ENCODE results near the gene NSUN2. TPM values are rescaled to one million over a fixed set of nuclear protein-coding genes. Genes with fewer than 3 reads are reported as not detected.
"Not testable (repeated sequence)": the region's sequence is repeated elsewhere in the genome, so short reads cannot be mapped to it uniquely, and the experiment has no call there.

The NSUN2 gene
- total RNA-seq (2014; rRNA removed; shearing (Covaris generic)): 46.6 and 65.0 TPM in 2 replicates

DNA sequence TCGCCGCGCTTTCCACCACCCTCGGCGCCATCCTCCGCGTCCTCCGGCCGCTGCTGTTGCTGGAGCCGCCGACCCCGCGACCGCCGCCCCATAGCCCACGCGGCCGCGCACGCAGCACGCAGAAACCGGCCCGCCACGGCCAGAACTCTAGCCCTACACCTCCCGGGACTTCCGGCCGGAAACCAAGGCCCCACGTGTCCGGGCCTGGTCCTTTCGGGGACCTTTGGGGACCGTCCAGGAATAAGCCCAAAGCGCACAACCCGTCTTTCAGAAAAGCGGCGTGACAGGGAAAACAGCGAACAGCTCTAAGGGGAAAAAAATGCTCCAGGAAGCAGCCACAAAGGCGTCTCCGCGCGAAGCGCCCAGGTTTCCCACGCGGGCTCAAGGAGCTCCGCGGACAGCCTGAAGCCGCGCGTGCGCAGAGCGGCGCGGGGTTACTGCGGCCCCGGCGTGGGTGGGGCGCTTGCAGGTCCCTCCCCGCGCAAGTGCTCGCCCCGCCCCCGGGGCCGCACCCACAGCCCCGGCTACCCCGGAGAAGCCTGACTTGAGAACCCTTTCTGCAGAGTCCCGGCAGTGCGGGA, at the start of gene NSUN2, which contains the start of gene SRD5A1:
NSUN2 (minus strand) TSS at position 157 of the 581 bp plus-strand sequence; CDS start at position 92, 65 bp downstream.
SRD5A1 (plus strand) TSS at position 553 of the 581 bp plus-strand sequence. CDS start 137 bp downstream, outside the sequence.
- in situ Hi-C loops (cut with HindIII; ENCODE audit: low sequenced_read_pairs): no loop called here
- DNase-seq (ENCODE audit: low spot score): peak; percentile 91

DNA sequence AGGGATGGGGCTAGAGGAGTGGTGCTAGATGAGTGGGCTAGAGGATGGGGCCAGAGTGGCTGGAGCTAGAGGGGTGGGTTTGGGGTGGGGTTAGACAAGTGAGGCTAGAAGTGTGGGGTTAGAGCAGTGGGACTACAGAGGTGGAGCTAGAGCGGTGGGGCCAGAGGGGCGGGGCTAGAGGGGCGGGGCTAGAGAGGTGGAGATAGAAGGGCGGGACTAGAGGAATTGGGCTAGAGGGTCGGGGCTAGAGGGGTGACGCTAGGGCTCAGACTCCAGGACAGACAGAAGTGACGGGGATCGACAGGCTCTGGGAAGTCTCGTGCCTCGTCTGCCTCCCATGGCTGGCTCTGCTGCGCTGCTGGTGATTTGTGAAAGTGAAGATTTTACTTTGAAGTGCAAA, 49.4 kb upstream of the NSUN2 start:
- DNase-seq (ENCODE audit: low spot score): no peak
- in situ Hi-C loops (cut with HindIII; ENCODE audit: low sequenced_read_pairs): no loop called here

DNA sequence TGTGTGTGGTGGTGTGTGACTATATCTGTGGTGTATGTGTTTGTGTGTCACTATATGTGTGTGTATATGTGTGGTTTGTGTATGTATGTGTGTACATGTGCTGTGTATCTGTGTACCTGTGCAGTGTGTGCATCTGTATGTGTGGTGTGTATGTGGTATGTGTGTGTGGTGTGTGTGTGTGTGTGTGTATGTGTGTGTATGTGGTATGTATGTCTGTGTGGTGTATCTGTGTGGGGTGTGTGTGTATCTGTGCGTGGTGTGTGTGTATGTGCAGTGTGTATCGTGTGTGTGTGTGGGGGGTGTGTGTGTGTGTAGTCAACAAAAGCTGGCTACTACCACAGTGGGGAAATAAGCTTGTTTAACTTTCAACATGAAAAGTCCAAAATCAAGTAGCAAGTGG, 48.8 kb upstream of the NSUN2 start:
- in situ Hi-C loops (cut with HindIII; ENCODE audit: low sequenced_read_pairs): no loop called here
- no peak for DNase-seq (ENCODE audit: low spot score)

DNA sequence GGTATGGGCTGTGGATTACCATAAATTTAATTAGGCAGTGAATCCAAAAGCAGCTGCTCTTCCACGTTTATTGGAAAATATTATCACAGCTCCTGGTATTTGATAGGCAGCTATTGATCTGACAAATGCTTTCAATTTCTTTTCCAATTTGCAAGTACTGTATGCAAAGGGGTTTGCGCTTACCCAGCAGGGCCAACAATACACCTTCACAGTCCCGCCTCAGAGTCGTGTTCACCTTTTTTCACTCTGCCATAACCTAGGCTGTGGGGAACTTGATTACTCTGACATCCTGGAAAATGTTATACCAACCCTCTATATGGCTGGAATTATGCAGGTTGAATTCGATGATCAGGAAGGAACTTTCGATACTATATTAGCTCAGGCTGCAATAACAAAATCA, 48.1 kb upstream of the NSUN2 start:
- no peak for DNase-seq (ENCODE audit: low spot score)
- in situ Hi-C loops (cut with HindIII; ENCODE audit: low sequenced_read_pairs): no loop called here

DNA sequence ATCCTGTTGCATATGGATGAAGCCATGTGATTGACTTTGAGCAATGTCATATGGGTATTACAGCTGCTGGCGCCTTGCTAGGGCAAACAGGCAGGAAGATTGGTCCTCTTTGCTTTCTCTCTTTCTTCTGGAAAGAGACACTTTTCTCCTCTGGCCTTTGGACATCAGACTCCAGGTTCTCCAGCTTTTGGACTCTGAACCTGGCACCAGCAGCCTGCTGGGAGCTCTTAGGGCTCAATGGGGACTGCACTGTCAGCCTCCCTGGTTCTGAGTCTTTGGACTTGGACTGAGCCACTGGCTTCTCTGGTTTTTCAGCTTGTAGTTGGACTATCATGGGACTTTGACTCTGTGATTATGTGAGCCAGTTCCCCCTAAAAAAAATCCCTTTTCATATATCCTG, 45.5 kb upstream of the NSUN2 start:
- no peak for DNase-seq (ENCODE audit: low spot score)
- in situ Hi-C loops (cut with HindIII; ENCODE audit: low sequenced_read_pairs): no loop called here

DNA sequence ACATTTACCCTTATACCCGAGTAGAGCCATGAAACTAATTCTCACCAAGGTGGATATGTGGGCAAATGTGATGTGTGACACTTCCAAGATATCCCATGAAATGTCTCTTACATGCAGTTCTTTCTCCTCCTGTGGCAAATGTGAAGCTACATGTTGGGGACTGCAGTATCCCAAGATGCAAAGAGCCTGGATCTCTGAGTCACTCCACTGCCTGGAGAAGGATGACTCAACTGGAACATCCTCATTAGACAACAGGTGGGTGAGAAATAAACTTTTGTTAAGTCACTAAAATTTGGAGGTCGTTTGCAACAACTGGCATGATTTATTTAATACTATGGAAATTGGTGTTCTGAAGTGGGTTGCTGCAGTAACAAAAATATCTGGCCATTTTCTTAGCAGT, 43.9 kb upstream of the NSUN2 start:
- in situ Hi-C loops (cut with HindIII; ENCODE audit: low sequenced_read_pairs): no loop called here
- DNase-seq (ENCODE audit: low spot score): no peak

DNA sequence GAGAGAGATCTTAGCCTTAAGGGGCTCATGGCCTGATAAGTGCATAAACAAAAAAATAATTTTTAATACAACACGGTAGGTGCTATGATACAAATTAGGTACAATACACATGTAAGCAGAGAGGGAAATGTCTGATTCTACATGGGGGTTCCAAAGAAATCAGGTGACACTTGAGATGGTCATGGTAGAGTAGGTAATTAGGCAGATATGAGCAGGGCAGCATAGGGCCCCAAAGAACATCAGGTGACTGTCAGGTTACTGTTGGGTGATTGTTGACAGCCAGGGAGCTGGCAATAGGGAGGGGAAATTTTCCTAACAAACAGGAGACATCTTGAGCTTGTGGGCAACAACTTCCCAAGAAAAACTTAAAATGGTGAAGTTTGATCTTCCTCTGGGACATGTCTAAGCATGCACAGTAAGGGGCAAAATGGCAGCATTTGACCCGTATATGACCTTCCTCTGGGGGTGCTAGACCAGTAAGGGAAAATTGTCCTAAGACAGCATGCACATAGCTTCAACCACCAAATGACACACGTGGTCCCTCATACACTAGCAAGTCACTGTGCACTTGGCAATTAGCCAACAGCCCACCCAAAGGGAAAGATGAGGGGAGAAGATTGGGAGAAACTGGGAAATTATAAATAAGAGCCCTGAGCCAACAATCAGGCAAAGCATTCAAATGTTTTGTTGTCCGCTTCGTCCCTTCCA, 43.1 kb upstream of the NSUN2 start:
- DNase-seq (ENCODE audit: low spot score): peak; percentile 8
- in situ Hi-C loops (cut with HindIII; ENCODE audit: low sequenced_read_pairs): no loop called here

DNA sequence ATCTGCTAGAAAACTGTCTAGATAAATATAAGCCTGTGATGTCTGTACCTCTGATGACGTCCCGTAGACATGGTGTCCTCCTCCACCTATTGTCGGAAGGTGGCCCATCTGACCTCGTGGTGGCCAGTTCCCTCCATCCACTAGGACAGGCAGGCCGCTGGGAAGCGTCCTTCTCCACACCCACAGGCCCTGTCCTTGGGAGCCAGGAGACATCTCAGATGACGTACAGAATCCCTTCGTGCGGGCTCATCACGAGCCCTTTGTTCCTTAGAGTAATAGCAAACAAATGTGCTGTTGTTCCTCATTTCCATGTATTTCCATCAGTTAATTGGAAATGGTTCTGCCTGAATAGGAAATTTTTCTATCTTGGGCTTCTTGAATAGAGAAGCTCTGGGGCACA, 42.0 kb upstream of the NSUN2 start:
- in situ Hi-C loops (cut with HindIII; ENCODE audit: low sequenced_read_pairs): no loop called here
- no peak for DNase-seq (ENCODE audit: low spot score)

DNA sequence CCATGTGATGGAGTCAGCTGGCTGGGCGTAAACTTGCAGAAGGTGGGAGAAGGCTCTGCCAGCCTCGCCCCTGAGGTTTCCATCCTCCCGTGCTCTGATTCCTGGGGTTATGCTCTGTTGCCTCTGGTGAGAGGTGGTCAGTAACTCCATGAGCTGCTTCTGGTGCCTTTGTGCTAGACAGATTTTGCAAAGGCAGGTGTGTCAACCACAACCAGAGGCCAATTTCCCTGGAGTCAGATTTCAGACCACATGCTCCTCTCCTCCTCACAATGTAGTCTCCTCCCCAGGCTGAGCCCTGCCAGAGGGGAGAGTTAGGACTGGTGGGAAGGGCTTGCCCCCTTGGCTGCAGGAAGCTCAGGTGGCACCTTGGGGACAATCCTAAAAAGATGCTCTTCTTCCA, 41.6 kb upstream of the NSUN2 start:
- no peak for DNase-seq (ENCODE audit: low spot score)
- in situ Hi-C loops (cut with HindIII; ENCODE audit: low sequenced_read_pairs): no loop called here

DNA sequence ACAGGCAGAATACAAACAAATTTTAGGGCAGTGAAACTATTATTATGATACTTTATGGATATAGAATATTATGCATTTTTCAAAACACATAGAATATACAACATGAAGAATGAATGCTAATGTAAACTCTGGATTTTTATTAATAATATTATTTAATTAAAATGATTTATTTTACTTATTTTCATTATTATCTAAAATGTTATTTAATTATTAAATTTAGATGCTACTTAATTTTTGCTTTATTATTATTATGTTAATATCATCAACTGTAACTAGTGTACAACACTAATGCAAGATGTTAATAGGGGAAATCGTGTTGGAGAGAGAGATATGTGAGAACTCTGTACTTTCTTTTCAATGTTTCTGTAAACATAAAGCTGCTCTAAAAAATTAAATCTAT, 41.1 kb upstream of the NSUN2 start:
- in situ Hi-C loops (cut with HindIII; ENCODE audit: low sequenced_read_pairs): no loop called here
- DNase-seq (ENCODE audit: low spot score): no peak

DNA sequence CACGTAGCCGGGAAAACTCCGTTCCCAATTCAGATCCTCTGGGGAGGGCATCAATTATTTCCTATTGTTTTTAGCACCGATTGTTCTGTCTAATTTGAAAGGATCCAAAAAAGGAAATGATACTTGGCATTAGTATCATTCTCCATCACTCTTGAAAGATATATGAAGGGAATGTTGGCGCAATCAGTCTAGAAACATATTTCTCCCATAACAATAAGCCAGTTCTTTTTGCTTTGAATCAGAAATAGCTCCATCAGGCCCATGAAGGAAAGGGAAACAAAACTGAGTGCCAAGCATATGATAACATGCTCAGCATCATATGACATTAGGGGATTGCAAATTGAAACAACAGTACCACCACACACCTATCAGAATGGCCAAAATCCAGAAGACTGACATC, 40.2 kb upstream of the NSUN2 start:
- no peak for DNase-seq (ENCODE audit: low spot score)
- in situ Hi-C loops (cut with HindIII; ENCODE audit: low sequenced_read_pairs): no loop called here

DNA sequence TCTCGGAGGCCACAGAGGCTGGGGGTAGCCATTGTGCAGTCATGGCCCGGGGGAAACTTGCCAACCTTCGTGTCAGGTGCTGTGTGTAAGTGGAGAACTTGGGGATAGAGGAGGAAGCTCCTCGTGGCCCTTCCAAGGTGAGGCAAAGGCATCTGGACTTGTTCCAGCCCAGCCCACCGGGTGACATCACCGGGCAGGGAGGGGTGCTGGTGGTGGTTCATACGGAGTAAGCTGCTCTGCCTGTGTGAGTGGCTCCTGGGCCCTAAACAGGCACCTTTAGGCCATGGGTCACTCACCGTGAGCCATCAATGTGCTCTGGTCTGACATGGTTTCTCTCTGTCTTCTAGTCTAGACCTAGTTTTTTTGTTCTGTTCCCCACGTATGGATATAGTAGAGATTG, 35.9 kb upstream of the NSUN2 start:
- DNase-seq (ENCODE audit: low spot score); in situ Hi-C loops (cut with HindIII; ENCODE audit: low sequenced_read_pairs): not testable (repeated sequence)

DNA sequence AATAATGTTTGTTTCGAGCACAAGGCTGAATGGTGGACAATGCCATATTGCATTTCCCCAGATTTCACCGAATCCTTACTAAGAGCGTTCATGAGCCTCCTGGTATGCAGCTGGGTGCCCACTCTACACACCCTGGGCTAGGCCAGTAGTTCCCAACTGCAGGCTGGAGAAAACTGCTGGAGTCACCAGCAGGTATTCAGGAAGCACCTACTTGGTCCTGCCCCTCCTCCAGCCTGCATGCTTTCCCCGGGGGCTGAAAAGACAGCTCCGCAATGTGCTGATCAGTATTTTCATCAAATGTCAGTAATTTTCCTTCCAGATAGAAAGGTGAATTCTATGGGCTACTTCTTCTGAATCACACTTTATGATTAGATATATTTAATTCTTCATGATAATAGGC, 34.8 kb upstream of the NSUN2 start:
- DNase-seq (ENCODE audit: low spot score): no peak
- in situ Hi-C loops (cut with HindIII; ENCODE audit: low sequenced_read_pairs): no loop called here

DNA sequence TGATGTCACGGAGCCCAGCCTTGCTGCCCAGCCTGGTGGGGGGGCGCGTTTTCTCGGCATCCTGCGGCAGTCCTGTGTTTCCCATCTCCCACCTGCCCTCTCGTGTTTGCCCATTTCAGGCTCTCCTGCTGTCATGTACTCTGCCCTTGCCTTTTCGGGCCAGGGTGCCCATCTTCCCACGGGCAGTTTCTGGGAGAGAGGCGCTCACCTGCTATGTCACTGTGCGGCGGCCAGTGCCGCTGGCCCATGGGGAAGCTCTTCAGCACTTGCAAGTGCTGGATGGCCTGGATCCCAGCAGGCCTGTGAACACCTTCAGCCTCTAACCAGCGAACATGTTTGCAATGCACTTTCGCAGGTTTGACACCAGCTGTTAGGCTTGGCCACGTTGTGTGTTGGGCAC, 33.9 kb upstream of the NSUN2 start:
- DNase-seq (ENCODE audit: low spot score): no peak
- in situ Hi-C loops (cut with HindIII; ENCODE audit: low sequenced_read_pairs): no loop called here

DNA sequence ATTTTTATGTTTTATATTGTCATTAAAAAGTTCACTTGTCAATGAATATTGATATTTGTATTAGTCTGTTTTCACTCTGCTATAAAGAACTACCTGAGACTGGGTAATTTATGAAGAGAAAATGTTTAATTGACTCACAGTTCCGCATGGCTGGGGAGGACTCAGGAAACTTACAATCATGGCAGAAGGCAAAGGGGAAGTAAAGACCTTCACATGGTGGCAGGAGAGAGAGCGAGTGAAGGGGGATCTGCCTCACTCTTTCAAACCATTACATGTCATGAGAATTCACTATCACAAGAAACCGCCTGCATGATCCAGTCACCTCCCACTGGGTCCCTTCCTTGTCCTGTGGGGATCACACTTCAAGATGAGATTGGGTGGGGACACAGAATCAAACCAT, 27.8 kb upstream of the NSUN2 start:
- DNase-seq (ENCODE audit: low spot score): no peak
- in situ Hi-C loops (cut with HindIII; ENCODE audit: low sequenced_read_pairs): no loop called here

DNA sequence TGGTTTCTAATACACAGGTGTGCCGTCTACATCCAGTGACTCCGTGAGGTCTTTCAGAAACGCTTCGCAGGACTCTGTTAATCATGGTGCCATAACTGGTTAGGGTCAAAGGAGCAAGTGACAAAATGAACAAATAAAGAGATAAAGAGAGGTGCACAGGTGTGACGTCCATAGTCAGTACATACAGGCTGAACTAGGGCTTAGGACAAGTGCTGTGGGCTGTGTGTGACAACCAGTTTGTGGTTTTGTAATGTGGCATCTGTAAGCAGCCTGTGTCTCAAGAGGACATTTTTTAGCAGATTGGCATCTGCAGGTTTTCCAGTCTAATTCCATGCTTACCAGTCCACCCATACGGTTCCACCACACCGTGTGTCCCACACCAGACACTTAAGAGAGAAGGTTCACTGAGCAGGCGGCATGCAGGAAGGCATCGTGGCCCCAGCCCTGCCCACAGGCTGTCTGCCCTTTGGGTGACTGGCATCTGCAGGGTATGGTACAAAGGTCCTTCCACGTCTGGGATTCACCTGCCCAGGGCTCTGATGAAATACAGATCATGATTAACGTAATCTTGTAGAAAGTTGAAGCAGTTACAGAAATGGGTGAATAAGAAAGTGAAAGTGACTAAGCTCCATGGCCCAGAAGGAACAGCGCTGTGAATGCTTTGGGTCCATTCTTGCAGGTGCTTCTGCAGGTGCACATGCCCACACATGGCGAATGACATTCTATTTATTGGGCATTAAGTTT, 27.3 kb upstream of the NSUN2 start:
- in situ Hi-C loops (cut with HindIII; ENCODE audit: low sequenced_read_pairs): no loop called here
- DNase-seq (ENCODE audit: low spot score): no peak

DNA sequence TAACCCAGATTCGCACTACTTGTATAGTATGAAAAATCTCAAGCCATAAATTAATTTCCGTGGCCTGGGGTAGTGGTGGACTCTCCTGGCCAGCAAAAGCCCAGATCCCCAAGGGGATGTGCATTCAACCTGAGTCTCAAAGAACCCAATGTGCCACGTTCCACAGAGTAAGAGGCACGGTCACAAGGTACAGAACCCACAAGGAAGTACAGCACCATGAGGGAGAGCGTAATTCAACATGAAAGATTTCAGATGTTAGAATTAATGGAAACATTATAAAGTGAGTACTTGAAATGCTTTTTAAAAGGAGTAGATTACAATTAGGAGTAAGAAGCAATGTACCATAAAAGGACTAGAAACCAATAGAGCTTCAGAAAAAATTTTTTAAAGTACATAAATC, 23.8 kb upstream of the NSUN2 start:
- DNase-seq (ENCODE audit: low spot score): no peak
- in situ Hi-C loops (cut with HindIII; ENCODE audit: low sequenced_read_pairs): no loop called here

DNA sequence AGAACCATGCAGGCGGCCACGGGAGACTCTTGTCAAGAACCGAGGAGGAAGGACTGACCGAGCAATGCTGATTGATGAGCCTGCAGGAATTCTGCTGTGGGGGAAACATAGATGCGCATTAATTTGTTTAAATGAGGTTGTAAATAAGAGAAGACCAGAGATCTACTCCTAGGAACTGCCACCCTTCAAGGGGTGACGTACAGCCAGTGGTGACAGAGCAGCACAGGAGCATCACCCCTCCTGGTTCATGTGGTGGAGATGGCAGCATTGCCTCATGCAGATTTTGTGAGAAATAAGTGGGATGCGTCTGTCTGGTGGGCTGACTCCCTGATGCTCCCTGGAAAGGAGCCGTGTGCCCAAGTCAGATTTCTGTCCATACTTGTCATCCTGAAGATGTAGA, 22.6 kb upstream of the NSUN2 start:
- no peak for DNase-seq (ENCODE audit: low spot score)
- in situ Hi-C loops (cut with HindIII; ENCODE audit: low sequenced_read_pairs): no loop called here

DNA sequence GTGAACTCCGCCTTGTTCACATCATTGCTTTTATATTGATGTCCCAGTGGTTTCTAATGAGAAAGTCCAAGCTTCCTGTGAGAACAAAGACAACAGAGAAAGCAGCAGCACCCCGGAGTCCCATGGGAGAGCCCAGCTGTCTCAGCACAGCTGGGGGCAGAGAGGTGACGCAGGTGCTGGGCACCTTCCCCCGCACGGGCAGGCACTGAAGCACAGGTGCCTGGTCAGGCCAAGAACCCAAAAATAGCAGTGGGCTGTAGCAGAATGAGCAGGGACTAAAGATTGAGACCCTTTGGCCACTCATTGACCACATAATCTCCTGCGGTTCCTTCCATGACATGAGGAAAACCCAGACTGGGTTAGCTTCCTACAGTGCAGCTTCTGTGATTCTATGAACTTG, 19.2 kb upstream of the NSUN2 start:
- in situ Hi-C loops (cut with HindIII; ENCODE audit: low sequenced_read_pairs): no loop called here
- no peak for DNase-seq (ENCODE audit: low spot score)

DNA sequence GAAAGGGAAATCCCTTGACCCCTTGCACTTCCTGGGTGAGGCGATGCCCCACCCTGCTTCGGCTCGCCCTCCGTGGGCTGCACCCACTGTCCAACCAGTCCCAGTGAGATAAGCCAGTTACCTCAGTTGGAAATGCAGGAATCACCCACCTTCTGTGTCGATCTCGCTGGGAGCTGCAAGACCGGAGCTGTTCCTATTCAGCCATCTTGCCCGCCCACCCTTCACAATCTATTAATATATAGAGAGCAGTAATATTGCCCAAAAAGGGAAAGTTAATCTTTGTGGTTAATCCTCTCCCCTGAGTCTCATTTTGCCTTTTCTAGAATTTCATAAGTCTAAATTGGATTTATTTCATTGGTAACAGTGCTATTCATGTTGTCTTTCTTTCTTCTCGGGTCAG, 16.8 kb upstream of the NSUN2 start:
- no peak for DNase-seq (ENCODE audit: low spot score)
- in situ Hi-C loops (cut with HindIII; ENCODE audit: low sequenced_read_pairs): no loop called here

All from G401 (cell line).